Body of pancreas (tissue), 4 donors: Measurements from ENCODE around the gene PBX1. TPM values are rescaled to one million over a fixed set of nuclear protein-coding genes. Genes with fewer than 3 reads are reported as not detected.

ENCODE experiments used
- ATAC-seq: fragments of 150-250 bp; one replicate; pipeline ENCODE4 v1.9.1; 2016
- DNase-seq, 4 donors: peaks; one replicate each; pipeline ENCODE4 v3.0.0-alpha.2; 2019
- H3K27ac ChIP-seq, 4 donors: fragments of 200-600 bp; sonication (generic); 1 replicate in 3 of 4; 2 replicates in 1 of 4; pipeline versions ENCODE4 v1.5.1 to v1.6.1; 2016 to 2019; ENCODE audit warnings: mild to moderate bottlenecking in 1 of 4, mixed read lengths in 1 of 4, moderate library complexity in 1 of 4
- H3K27me3 ChIP-seq, 2 donors: fragments of 200-600 bp; sonication (generic); one replicate each; pipeline ENCODE4 v1.6.0; 2016; ENCODE audit warnings: mild to moderate bottlenecking in 1 of 2
- H3K36me3 ChIP-seq, 2 donors: fragments of 200-600 bp; sonication (generic); replicated peaks in 1 of 2; 2 replicates each; pipeline ENCODE4 v1.5.1; 2016; ENCODE audit warnings: low read depth in 2 of 2; ENCODE audit not compliant: insufficient read depth in 1 of 2
- H3K4me1 ChIP-seq: fragments of 200-600 bp; sonication (generic); one replicate; pipeline ENCODE4 v1.6.0; 2016
- H3K4me3 ChIP-seq, 2 donors: fragments of 200-600 bp; sonication (generic); 1 replicate in 1 of 2; 2 replicates in 1 of 2; pipeline ENCODE4 v1.5.1; 2016 to 2019
- H3K9me3 ChIP-seq, 3 donors: fragments of 200-600 bp; sonication (generic); 1 replicate in 2 of 3; 2 replicates in 1 of 3; pipeline ENCODE4 v1.5.1; 2016
- CTCF ChIP-seq, 7 experiments: fragments of 450-650 bp in 4 of 7; fragments of 200-600 bp in 3 of 7; sonication (generic) in 3 of 7; IDR thresholded peaks; one replicate each; pipeline ENCODE4 v1.5.1; 2016 to 2019; ENCODE audit warnings: antibody characterized with exemption in 7 of 7
- POLR2A ChIP-seq, 3 donors: fragments of 450-650 bp; IDR thresholded peaks; one replicate each; pipeline ENCODE4 v1.6.1; 2016; ENCODE audit warnings: antibody characterized with exemption in 3 of 3, mild to moderate bottlenecking in 2 of 3
- whole genome bisulfite sequencing, 2 donors: methylation state at CpG; one replicate each; pipeline ENCODE4 v1.1.5; 2017; 5-methylcytosine and 5-hydroxymethylcytosine counted together
- intact Hi-C: fragments of 100-400 bp; cut with DNase I; formaldehyde crosslinking; loops from one replicate; pipeline ENCODE4 v1.15.1; 2023
- total RNA-seq, 2 donors: library from RNA; depleted of rRNA; stranded (reverse); fragments of >200 nt; gene quantifications; one replicate each; pipeline ENCODE4 v1.1.0, GENCODE V29; 2016

Gene PBX1
- total RNA-seq, 2 donors from 2014 or later = 83.1 to 111 TPM

GRCh38 chr1:164569241-164569640 lies 10.3 kb downstream of the PBX1 start:
- H3K27ac ChIP-seq = no peak overlapping the region
- no peak overlapping the region for H3K4me3 ChIP-seq
- peaks cover 55% of the 10 kb centered on the region for H3K4me1 ChIP-seq
- no peaks in the 10 kb centered on the region for H3K36me3 ChIP-seq
- H3K27me3 ChIP-seq = no peaks in the 10 kb centered on the region
- TF ChIP-seq POLR2A (IDR thresholded peaks at IDR 0.05) (no peak), CTCF (IDR thresholded peaks at IDR 0.05) (no peak)
- intact Hi-C loops = no loop called here
- DNase-seq = no peak
- 68 to 81% methylated on average over 2 of the region's 2 CpGs for WGBS, 2 donors
- H3K9me3 ChIP-seq = no peaks in the 10 kb centered on the region
- ATAC-seq = no peak

DNA sequence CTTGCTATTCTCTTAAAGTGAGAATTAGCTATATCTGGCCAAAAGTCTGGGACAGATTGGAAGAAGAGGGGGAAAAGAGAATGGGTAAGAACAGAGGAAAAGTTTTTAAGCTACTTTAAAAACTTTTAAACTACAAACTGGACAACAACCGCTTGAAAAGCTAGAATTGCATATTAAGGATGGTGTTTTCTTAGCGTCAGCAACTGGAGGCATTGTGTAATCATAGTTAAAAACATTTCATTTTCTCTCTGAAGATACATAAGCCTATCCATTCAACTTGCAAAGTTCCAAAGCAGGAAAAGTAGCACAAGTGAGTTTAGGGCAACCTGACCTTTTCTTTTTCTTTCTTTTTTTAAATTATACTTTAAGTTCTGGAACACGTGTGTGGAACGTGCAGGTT lies 10.9 kb downstream of the PBX1 start:
- intact Hi-C loops = no loop called here
- H3K27ac ChIP-seq = no peak overlapping the region

GRCh38 chr1:164571333-164571732 lies 12.3 kb downstream of the PBX1 start:
- TF ChIP-seq CTCF (IDR thresholded peaks at IDR 0.05) (no peak), POLR2A (IDR thresholded peaks at IDR 0.05) (no peak)
- no peaks in the 10 kb centered on the region for H3K36me3 ChIP-seq
- intact Hi-C loops = no loop called here
- 73 to 94% methylated on average over 3 of the region's 3 CpGs for WGBS, 2 donors
- H3K27me3 ChIP-seq = no peaks in the 10 kb centered on the region
- no peaks in the 10 kb centered on the region for H3K9me3 ChIP-seq
- no peak overlapping the region for H3K4me3 ChIP-seq
- ATAC-seq (no peak), DNase-seq (no peak)
- H3K4me1 ChIP-seq = peaks cover 45% of the 10 kb centered on the region
- no peak overlapping the region for H3K27ac ChIP-seq

More for the DNA sequence above, 10.9 kb downstream of the PBX1 start:
- peaks cover 55% of the 10 kb centered on the region for H3K4me1 ChIP-seq
- WGBS, 2 donors = 86 to 96% methylated on average over 4 of the region's 4 CpGs
- no peak for TF ChIP-seq POLR2A (IDR thresholded peaks at IDR 0.05)
- no peak for TF ChIP-seq CTCF (IDR thresholded peaks at IDR 0.05)
- ATAC-seq = no peak
- DNase-seq = no peak
- no peaks in the 10 kb centered on the region for H3K9me3 ChIP-seq
- H3K27me3 ChIP-seq = no peaks in the 10 kb centered on the region
- H3K4me3 ChIP-seq = no peak overlapping the region
- H3K36me3 ChIP-seq = no peaks in the 10 kb centered on the region

DNA sequence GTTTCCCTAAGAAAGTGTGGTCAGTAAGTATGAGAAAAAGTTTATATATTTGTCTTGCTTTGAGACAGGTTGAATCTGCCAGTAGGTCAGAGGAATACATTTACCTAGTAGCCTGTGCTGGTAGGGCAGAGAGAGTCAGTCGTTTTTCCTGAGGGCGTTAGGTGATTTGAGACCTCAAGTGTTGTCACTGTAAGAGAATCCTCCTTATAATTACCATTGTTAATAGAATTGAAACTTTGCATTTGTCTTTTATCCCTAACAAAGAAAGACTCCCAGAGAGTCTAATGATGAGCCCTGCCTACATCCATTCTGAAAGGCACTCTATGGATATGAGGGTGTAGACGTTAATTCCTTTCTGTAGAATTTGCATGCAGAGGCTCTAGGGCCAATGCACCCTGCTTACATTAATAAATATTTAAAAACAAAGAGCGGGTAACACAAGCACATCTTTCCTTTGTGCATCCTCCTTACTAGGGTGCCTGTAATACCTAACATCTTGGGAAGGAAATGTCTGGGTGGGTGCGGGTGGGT lies 16.4 kb downstream of the PBX1 start:
- intact Hi-C loops = no loop called here

More for the DNA sequence above, 16.4 kb downstream of the PBX1 start:
- Histone ChIP-seq H3K9me3 (no peaks in the 10 kb centered on the region), H3K36me3 (no peaks in the 10 kb centered on the region), H3K27ac (no peak overlapping the region), H3K4me1 (peaks cover 30% of the 10 kb centered on the region), H3K27me3 (no peaks in the 10 kb centered on the region), H3K4me3 (no peak overlapping the region)
- no peak for ATAC-seq
- DNase-seq = no peak
- 75 to 79% methylated on average over 5 of the region's 5 CpGs for WGBS, 2 donors
- no peak for TF ChIP-seq CTCF (IDR thresholded peaks at IDR 0.05)
- TF ChIP-seq POLR2A (IDR thresholded peaks at IDR 0.05) = no peak
